HCT116 (cell line): ENCODE data around the gene PAQR4. TPM values are rescaled to one million over a fixed set of nuclear protein-coding genes. Genes with fewer than 3 reads are reported as not detected.

Experiments
- ATAC-seq: fragments of 200-7000 bp; cut with Tn5 transposase; 2 replicates; pipeline ENCODE4 v1.9.1; 2020; ENCODE audit warnings: mild to moderate bottlenecking, moderate library complexity
- BruUV-seq: library from RNA; stranded (reverse); fragments of 400-500 nt; replicated peaks from 2 replicates; lab custom pipeline; 2021; lab: Mats Ljungman, UMichigan
- CTCF ChIA-PET: fragments of 300-600 bp; sonication (Branson Sonifier 250); formaldehyde crosslinking; loops from one replicate; lab custom pipeline; 2021; ENCODE audit warnings: antibody characterized with exemption; lab: Charles Lee
- POLR2A ChIA-PET: fragments of 300-600, 350-600 bp; sonication (Branson Sonifier 250); formaldehyde crosslinking; loops from one replicate; lab custom pipeline; 2021; ENCODE audit warnings: antibody characterized with exemption; lab: Charles Lee
- RAD21 ChIA-PET, 2 experiments: fragments of 300-600 bp; sonication (Branson Sonifier 250); formaldehyde crosslinking; loops; one replicate each; lab custom pipeline; 2023; ENCODE audit warnings: low total read pairs in 2 of 2; ENCODE audit not compliant: uncharacterized antibody in 2 of 2, unreplicated experiment in 2 of 2, low non-redundant PET in 1 of 2; lab: Charles Lee
- DNase-seq: peaks from one replicate; pipeline ENCODE4 v3.0.0-alpha.2; 2010; ENCODE audit warnings: low read depth, low spot score
- H2AFZ ChIP-seq: fragments of 200-600 bp; shearing (Covaris generic), sonication (generic); 2 replicates; pipeline ENCODE4 v1.6.1; 2017; ENCODE audit warnings: low read depth, mixed run types, mixed read lengths, antibody characterized with exemption, low read length; ENCODE audit not compliant: poor library complexity, severe bottlenecking
- H3K27ac ChIP-seq: 2 replicates; pipeline ENCODE4 v1.5.1; 2012; ENCODE audit warnings: low read depth, low read length
- H3K27me3 ChIP-seq: fragments of 200-600 bp; sonication (generic); 2 replicates; pipeline ENCODE4 v1.6.1; 2016; ENCODE audit warnings: mixed run types, low read length, mixed read lengths; ENCODE audit not compliant: insufficient read depth
- H3K36me3 ChIP-seq, 2 experiments: fragments of 200-500 bp in 1 of 2; fragments of 200-600 bp in 1 of 2; sonication (Bioruptor generic) in 1 of 2; sonication (generic) in 1 of 2; 2 replicates each; pipeline versions ENCODE4 v1.5.1 to v1.6.1; 2014 to 2016; ENCODE audit warnings: low read length in 2 of 2, inconsistent platforms in 1 of 2, mixed read lengths in 1 of 2, mixed run types in 1 of 2; ENCODE audit not compliant: insufficient read depth in 2 of 2, control insufficient read depth in 1 of 2
- H3K4me1 ChIP-seq, 2 experiments: fragments of 200-600 bp in 1 of 2; sonication (generic) in 1 of 2; 2 replicates each; pipeline versions ENCODE4 v1.5.1 to v1.6.1; 2012 to 2017; ENCODE audit warnings: low read length in 2 of 2, inconsistent platforms in 1 of 2, mild to moderate bottlenecking in 1 of 2, mixed read lengths in 1 of 2, mixed run types in 1 of 2, moderate library complexity in 1 of 2; ENCODE audit not compliant: insufficient read depth in 2 of 2, control insufficient read depth in 1 of 2
- H3K4me2 ChIP-seq: fragments of 200-600 bp; sonication (generic); 2 replicates; pipeline ENCODE4 v1.6.1; 2017; ENCODE audit warnings: mixed run types, low read length, mixed read lengths
- H3K4me3 ChIP-seq, 2 experiments: fragments of 200-600 bp in 1 of 2; sonication (generic) in 1 of 2; replicated peaks in 1 of 2; 2 replicates each; pipeline ENCODE4 v1.5.1; 2011 to 2016; ENCODE audit warnings: low read length in 2 of 2, control low read depth in 1 of 2, low read depth in 1 of 2, mild to moderate bottlenecking in 1 of 2, mixed read lengths in 1 of 2, mixed run types in 1 of 2
- H3K79me2 ChIP-seq: fragments of 200-600 bp; sonication (generic); 2 replicates; pipeline ENCODE4 v1.6.1; 2017; ENCODE audit warnings: mild to moderate bottlenecking, mixed run types, low read length, moderate library complexity, mixed read lengths; ENCODE audit not compliant: insufficient read depth
- H3K9ac ChIP-seq: fragments of 200-600 bp; sonication (generic); 2 replicates; pipeline ENCODE4 v1.6.1; 2016; ENCODE audit warnings: low read length, mixed read lengths
- H3K9me2 ChIP-seq: fragments of 200-600 bp; sonication (generic), shearing (Covaris generic); 2 replicates; pipeline ENCODE4 v1.6.1; 2017; ENCODE audit warnings: mixed run types, mild to moderate bottlenecking, moderate library complexity; ENCODE audit not compliant: insufficient read depth
- H3K9me3 ChIP-seq, 2 experiments: fragments of 200-500 bp in 1 of 2; fragments of 200-600 bp in 1 of 2; sonication (Bioruptor generic) in 1 of 2; sonication (generic) in 1 of 2; 2 replicates each; pipeline ENCODE4 v1.6.1; 2014 to 2017; ENCODE audit warnings: low read length in 2 of 2, mixed read lengths in 2 of 2, inconsistent platforms in 1 of 2, low read depth in 1 of 2, mild to moderate bottlenecking in 1 of 2, mixed run types in 1 of 2, moderate library complexity in 1 of 2; ENCODE audit not compliant: control insufficient read depth in 1 of 2, insufficient read depth in 1 of 2
- H4K20me1 ChIP-seq: fragments of 200-600 bp; sonication (generic), shearing (Covaris generic); 2 replicates; pipeline ENCODE4 v1.6.1; 2017; ENCODE audit warnings: mixed run types, mild to moderate bottlenecking, moderate library complexity; ENCODE audit not compliant: insufficient read depth
- CBX3 ChIP-seq: IDR thresholded peaks from 2 replicates; pipeline ENCODE4 v1.6.1; 2012; ENCODE audit warnings: low read depth
- EGR1 ChIP-seq: IDR thresholded peaks from 2 replicates; pipeline ENCODE4 v1.6.1; 2012; ENCODE audit warnings: low read depth
- ELF1 ChIP-seq: IDR thresholded peaks from 2 replicates; pipeline ENCODE4 v1.6.1; 2012; ENCODE audit warnings: low read depth, borderline replicate concordance
- EZH2 ChIP-seq: fragments of 200-600 bp; sonication (generic); IDR thresholded peaks from 2 replicates; pipeline ENCODE4 v1.6.1; 2017; ENCODE audit warnings: antibody characterized with exemption, mixed run types
- EZH2phosphoT487 ChIP-seq: fragments of 200-600 bp; IDR thresholded peaks from 2 replicates; pipeline ENCODE4 v1.6.1; 2018; ENCODE audit warnings: antibody characterized with exemption, borderline replicate concordance
- FOSL1 ChIP-seq: IDR thresholded peaks from 2 replicates; pipeline ENCODE4 v1.6.1; 2012; ENCODE audit warnings: low read depth
- JUND ChIP-seq: IDR thresholded peaks from 2 replicates; pipeline ENCODE4 v1.6.1; 2012
- POLR2A ChIP-seq: IDR thresholded peaks from 2 replicates; pipeline ENCODE4 v1.7.0; 2011; ENCODE audit warnings: borderline replicate concordance; ENCODE audit not compliant: insufficient read depth, insufficient read length; ENCODE audit errors: extremely low read depth
- POLR2AphosphoS5 ChIP-seq: IDR thresholded peaks from 2 replicates; pipeline ENCODE4 v1.6.1; 2011; ENCODE audit warnings: mild to moderate bottlenecking, low read depth, low read length, moderate library complexity
- RAD21 ChIP-seq: IDR thresholded peaks from 2 replicates; pipeline ENCODE4 v1.6.1; 2012; ENCODE audit warnings: low read depth, mild to moderate bottlenecking
- SP1 ChIP-seq: IDR thresholded peaks from 2 replicates; pipeline ENCODE4 v1.6.1; 2012; ENCODE audit warnings: low read depth
- SRF ChIP-seq: IDR thresholded peaks from 2 replicates; pipeline ENCODE4 v1.6.1; 2012; ENCODE audit warnings: low read depth
- TCF7L2 ChIP-seq: IDR thresholded peaks from 2 replicates; pipeline ENCODE4 v1.7.0; 2011; ENCODE audit warnings: borderline replicate concordance, inconsistent platforms; ENCODE audit not compliant: insufficient read depth, insufficient read length; ENCODE audit errors: extremely low read depth
- YY1 ChIP-seq: IDR thresholded peaks from 2 replicates; pipeline ENCODE4 v1.6.1; 2011; ENCODE audit warnings: low read length, low read depth, moderate library complexity, mild to moderate bottlenecking; ENCODE audit not compliant: insufficient replicate concordance; ENCODE audit errors: extremely low read depth
- ZFX ChIP-seq: fragments of 450-650 bp; IDR thresholded peaks from 2 replicates; pipeline ENCODE4 v1.6.1; 2017
- ZNF274 ChIP-seq: fragments of 200-500 bp; sonication (Bioruptor generic); IDR thresholded peaks from 2 replicates; pipeline ENCODE4 v1.6.1; 2014; ENCODE audit warnings: mild to moderate bottlenecking, low read depth, low read length, inconsistent platforms
- intact Hi-C: fragments of 100-400 bp; cut with micrococcal nuclease; formaldehyde crosslinking; loops from 2 replicates; pipeline ENCODE4 v1.10.0; 2022
- total RNA-seq: library from RNA; stranded (reverse); gene quantifications from one replicate; pipeline ENCODE4 v1.2.1, GENCODE V29; 2021; ENCODE audit not compliant: unreplicated experiment
- TF ChIP-seq, protein P1 (sequence below): IDR thresholded peaks from 2 replicates; pipeline ENCODE4 v1.6.1; 2012; ENCODE audit warnings: low read depth
- TF ChIP-seq, protein P2 (sequence below): IDR thresholded peaks from 2 replicates; pipeline ENCODE4 v1.6.1; 2012
- TF ChIP-seq, protein P3 (sequence below): IDR thresholded peaks from 2 replicates; pipeline ENCODE4 v1.6.1; 2011; ENCODE audit warnings: mild to moderate bottlenecking, low read length, moderate library complexity; ENCODE audit not compliant: insufficient replicate concordance; ENCODE audit errors: extremely low read depth
- TF ChIP-seq, protein P4 (sequence below): IDR thresholded peaks from 2 replicates; pipeline ENCODE4 v1.6.1; 2012

Gene PAQR4
- total RNA-seq, 1 experiment from 2014 or later = 45.6 TPM

DNA sequence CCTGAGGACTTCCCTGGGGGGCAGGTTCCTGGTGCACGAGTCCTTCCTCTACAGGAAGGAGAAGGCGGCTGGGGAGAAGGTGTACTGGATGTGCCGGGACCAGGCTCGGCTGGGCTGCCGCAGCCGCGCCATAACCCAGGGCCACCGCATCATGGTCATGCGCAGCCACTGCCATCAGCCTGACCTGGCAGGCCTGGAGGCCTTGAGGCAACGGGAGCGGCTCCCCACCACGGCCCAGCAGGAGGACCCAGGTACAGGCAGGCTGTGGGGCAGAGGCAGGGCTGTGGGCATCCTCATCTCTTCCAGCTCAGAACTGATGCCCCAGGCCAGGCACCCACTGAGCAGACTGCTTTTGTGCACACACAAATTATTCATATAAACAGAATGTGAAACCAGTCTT lies 30.9 kb upstream of the PAQR4 start:
- H3K4me2 ChIP-seq = no peak overlapping the region
- peaks cover 16 to 20% of the 10 kb centered on the region in 2 experiments; a peak in 3 of 4 replicates for H3K36me3 ChIP-seq
- H3K4me3 ChIP-seq = no peak overlapping the region
- no peaks in the 10 kb centered on the region for H3K9me2 ChIP-seq
- ChIA-PET RAD21 (no interaction called here), CTCF (no interaction called here), POLR2A (no interaction called here)
- no peaks in the 10 kb centered on the region for H3K79me2 ChIP-seq
- no peak overlapping the region for H3K9ac ChIP-seq
- ATAC-seq (no peak; the same call in 1 of the 2 replicates), DNase-seq (no peak)
- no peak overlapping the region for H2AFZ ChIP-seq
- no peaks in the 10 kb centered on the region for H3K4me1 ChIP-seq
- BruUV-seq = no TSS peak
- no peaks in the 10 kb centered on the region for H3K27me3 ChIP-seq
- H3K9me3 ChIP-seq = no peaks in the 10 kb centered on the region
- H3K27ac ChIP-seq = no peak overlapping the region
- intact Hi-C loops = no loop called here
- no peaks in the 10 kb centered on the region for H4K20me1 ChIP-seq
- TF ChIP-seq ZFX = no peak
- no peak for TF ChIP-seq JUND
- TF ChIP-seq, protein P1, sequence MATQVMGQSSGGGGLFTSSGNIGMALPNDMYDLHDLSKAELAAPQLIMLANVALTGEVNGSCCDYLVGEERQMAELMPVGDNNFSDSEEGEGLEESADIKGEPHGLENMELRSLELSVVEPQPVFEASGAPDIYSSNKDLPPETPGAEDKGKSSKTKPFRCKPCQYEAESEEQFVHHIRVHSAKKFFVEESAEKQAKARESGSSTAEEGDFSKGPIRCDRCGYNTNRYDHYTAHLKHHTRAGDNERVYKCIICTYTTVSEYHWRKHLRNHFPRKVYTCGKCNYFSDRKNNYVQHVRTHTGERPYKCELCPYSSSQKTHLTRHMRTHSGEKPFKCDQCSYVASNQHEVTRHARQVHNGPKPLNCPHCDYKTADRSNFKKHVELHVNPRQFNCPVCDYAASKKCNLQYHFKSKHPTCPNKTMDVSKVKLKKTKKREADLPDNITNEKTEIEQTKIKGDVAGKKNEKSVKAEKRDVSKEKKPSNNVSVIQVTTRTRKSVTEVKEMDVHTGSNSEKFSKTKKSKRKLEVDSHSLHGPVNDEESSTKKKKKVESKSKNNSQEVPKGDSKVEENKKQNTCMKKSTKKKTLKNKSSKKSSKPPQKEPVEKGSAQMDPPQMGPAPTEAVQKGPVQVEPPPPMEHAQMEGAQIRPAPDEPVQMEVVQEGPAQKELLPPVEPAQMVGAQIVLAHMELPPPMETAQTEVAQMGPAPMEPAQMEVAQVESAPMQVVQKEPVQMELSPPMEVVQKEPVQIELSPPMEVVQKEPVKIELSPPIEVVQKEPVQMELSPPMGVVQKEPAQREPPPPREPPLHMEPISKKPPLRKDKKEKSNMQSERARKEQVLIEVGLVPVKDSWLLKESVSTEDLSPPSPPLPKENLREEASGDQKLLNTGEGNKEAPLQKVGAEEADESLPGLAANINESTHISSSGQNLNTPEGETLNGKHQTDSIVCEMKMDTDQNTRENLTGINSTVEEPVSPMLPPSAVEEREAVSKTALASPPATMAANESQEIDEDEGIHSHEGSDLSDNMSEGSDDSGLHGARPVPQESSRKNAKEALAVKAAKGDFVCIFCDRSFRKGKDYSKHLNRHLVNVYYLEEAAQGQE = no peak
- TF ChIP-seq YY1 = no peak
- no peak for TF ChIP-seq POLR2A
- no peak for TF ChIP-seq EZH2phosphoT487
- TF ChIP-seq TCF7L2 = no peak
- TF ChIP-seq SP1 = no peak
- no peak for TF ChIP-seq RAD21
- no peak for TF ChIP-seq EZH2
- no peak for TF ChIP-seq ELF1
- TF ChIP-seq, protein P2, sequence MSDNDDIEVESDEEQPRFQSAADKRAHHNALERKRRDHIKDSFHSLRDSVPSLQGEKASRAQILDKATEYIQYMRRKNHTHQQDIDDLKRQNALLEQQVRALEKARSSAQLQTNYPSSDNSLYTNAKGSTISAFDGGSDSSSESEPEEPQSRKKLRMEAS = no peak
- TF ChIP-seq POLR2AphosphoS5 = no peak
- no peak for TF ChIP-seq CBX3
- TF ChIP-seq SRF = no peak
- no peak for TF ChIP-seq FOSL1
- TF ChIP-seq, protein P3, sequence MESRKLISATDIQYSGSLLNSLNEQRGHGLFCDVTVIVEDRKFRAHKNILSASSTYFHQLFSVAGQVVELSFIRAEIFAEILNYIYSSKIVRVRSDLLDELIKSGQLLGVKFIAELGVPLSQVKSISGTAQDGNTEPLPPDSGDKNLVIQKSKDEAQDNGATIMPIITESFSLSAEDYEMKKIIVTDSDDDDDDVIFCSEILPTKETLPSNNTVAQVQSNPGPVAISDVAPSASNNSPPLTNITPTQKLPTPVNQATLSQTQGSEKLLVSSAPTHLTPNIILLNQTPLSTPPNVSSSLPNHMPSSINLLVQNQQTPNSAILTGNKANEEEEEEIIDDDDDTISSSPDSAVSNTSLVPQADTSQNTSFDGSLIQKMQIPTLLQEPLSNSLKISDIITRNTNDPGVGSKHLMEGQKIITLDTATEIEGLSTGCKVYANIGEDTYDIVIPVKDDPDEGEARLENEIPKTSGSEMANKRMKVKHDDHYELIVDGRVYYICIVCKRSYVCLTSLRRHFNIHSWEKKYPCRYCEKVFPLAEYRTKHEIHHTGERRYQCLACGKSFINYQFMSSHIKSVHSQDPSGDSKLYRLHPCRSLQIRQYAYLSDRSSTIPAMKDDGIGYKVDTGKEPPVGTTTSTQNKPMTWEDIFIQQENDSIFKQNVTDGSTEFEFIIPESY = no peak
- TF ChIP-seq EGR1 = no peak
- TF ChIP-seq, protein P4, sequence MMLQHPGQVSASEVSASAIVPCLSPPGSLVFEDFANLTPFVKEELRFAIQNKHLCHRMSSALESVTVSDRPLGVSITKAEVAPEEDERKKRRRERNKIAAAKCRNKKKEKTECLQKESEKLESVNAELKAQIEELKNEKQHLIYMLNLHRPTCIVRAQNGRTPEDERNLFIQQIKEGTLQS = no peak
- TF ChIP-seq ZNF274 = no peak
